RWPE1 (cell line): ENCODE data around the gene JMJD1C.
"Not testable (repeated sequence)": the region's sequence is repeated elsewhere in the genome, so short reads cannot be mapped to it uniquely, and the experiment has no call there.

Source experiments
- CTCF ChIA-PET: fragments of 350-600 bp; sonication (Branson Sonifier 250); formaldehyde crosslinking; extraction: SDS; loops from one replicate; lab custom pipeline; 2021; lab: Yijun Ruan, JAX
- POLR2A ChIA-PET: fragments of 400-600 bp; formaldehyde crosslinking; extraction: SDS; loops from one replicate; lab custom pipeline; 2020; ENCODE audit warnings: antibody characterized with exemption; ENCODE audit not compliant: low non-redundant PET; lab: Yijun Ruan, JAX
- DNase-seq: peaks from one replicate; pipeline ENCODE4 v3.0.0; 2012; ENCODE audit warnings: low spot score
- H3K27ac ChIP-seq: fragments of 450-650 bp; 2 replicates; pipeline ENCODE4 v1.5.1; 2017
- TF ChIP-seq, protein P1 (sequence below): fragments of 450-650 bp; conservative IDR thresholded peaks from 2 replicates; pipeline ENCODE4 v1.5.1; 2017; ENCODE audit warnings: low read depth, mild to moderate bottlenecking

JMJD1C gene

DNA sequence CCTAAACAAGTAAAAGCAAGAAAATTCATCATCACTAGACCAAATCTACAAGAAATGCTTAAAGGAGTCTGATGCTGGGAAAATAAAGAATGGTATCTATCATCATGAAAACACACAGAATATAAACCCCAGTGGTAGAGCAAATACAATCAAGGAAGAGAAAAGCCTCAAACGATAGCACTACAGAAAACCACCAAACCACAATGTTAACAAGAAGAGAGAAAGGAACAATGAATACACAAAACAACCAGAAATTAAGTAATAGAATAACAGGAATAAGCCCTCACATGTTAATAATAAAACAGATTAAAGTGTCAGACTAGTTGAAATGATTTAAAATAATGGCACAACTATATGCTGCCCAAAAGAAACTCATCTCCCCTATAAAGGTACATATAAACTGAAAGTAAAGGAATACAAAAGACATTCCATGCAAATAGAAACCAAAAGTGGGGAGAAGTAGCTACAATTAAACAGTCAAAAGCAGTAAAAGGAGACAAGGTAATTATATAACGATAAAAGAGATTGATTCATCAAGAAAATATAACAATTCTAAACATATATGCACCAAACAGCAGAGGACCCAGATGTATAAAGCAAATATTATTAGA is 77.3 kb downstream of the JMJD1C start:
- TF ChIP-seq, protein P1, sequence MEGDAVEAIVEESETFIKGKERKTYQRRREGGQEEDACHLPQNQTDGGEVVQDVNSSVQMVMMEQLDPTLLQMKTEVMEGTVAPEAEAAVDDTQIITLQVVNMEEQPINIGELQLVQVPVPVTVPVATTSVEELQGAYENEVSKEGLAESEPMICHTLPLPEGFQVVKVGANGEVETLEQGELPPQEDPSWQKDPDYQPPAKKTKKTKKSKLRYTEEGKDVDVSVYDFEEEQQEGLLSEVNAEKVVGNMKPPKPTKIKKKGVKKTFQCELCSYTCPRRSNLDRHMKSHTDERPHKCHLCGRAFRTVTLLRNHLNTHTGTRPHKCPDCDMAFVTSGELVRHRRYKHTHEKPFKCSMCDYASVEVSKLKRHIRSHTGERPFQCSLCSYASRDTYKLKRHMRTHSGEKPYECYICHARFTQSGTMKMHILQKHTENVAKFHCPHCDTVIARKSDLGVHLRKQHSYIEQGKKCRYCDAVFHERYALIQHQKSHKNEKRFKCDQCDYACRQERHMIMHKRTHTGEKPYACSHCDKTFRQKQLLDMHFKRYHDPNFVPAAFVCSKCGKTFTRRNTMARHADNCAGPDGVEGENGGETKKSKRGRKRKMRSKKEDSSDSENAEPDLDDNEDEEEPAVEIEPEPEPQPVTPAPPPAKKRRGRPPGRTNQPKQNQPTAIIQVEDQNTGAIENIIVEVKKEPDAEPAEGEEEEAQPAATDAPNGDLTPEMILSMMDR: no peak
- no peak overlapping the region for H3K27ac ChIP-seq
- CTCF ChIA-PET: no interaction called here
- no peak for DNase-seq
- POLR2A ChIA-PET: no interaction called here

DNA sequence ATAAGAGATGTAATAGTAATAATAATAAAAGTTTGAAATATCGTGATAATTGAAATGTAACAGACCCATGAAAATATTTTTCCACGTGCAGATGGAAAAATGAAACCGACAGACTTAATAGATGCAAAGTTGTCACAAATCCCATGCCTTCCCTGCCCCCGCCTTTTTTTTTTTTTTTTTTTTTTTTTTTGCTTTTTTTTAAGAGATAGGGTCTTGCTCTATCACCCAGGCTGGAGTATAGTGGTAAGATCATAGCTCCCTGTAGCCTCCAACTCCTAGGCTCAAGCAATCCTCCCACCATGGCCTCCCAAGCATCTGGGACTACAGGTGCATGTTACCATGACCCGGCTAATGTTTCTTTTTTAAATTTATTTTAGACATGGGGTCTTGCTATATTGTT is 80.5 kb downstream of the JMJD1C start:
- CTCF ChIA-PET: no interaction called here
- no peak overlapping the region for H3K27ac ChIP-seq
- TF ChIP-seq, protein P1: no peak
- POLR2A ChIA-PET: no interaction called here
- DNase-seq: no peak

DNA sequence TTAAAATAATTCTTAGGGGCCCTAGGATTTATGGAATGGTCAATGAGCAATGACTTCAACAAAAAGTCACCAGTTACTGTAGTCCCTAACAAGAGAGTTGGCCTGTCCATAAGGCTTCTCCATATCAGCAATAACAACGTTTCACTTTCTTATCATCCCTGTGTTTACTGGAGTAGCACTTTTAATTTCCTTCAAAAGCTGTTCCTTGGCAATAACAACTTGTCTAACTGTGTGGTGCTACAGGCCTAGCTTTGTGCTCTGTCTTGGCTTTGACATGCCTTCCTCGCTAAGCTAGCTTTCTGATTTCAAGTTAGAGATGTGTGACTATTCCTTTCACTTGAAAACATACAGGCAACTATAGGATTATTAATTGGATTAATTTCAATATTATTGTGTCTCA is 81.1 kb downstream of the JMJD1C start:
- TF ChIP-seq, protein P1: no peak
- no peak for DNase-seq
- ChIA-PET POLR2A (no interaction called here), CTCF (interaction anchor here (0.7 kb wide), 1 partner anchor 118 kb away, joined by 3 read pairs; no protein-coding TSS in a partner anchor)
- H3K27ac ChIP-seq: no peak overlapping the region

DNA sequence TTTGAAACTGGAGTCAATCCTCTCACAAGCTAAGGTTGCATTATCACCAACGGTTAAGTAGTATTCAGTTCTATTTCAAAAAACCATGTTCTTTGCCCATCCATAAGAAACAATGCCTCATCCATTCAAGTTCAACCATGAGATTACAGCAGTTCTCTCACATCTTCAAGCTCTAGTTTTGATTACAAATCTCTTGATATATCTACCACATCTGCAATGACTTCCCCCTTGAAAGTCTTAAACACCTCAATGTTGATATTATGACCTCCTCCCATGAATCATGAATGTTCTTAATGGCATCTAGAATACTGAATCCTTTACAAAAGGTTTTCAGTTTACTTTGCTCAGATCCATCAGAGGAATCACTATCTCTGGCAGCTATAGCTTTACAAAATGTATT is 81.8 kb downstream of the JMJD1C start:
- no peak overlapping the region for H3K27ac ChIP-seq
- CTCF ChIA-PET: interaction anchor here (0.6 kb wide), 1 partner anchor 125 kb away, joined by 3 read pairs; no protein-coding TSS in a partner anchor
- TF ChIP-seq, protein P1: no peak
- DNase-seq: no peak
- POLR2A ChIA-PET: no interaction called here

DNA sequence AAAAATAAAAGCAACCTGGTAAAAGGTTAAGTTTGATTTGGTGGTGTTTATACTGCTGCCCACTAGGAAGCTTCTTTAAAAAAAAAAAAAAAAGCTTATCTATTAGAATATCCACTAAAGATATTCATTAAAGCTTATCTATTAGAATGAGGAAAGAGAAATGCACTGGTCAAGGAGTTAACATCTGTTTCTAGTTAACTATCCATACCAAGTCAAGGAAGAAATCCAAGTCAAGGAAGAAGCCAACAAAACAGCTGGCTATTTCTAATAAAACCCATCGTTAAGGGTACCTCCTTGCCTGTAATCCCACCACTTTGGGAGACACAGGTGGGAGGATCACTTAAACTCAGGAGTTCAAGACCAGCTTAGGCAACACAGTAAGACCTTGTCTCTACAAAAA is 82.6 kb downstream of the JMJD1C start:
- H3K27ac ChIP-seq: no peak overlapping the region
- CTCF ChIA-PET: interaction anchor here (0.7 kb wide), 1 partner anchor 1116 kb away, joined by 3 read pairs; no protein-coding TSS in a partner anchor
- POLR2A ChIA-PET: no interaction called here
- no peak for DNase-seq
- TF ChIP-seq, protein P1: no peak

DNA sequence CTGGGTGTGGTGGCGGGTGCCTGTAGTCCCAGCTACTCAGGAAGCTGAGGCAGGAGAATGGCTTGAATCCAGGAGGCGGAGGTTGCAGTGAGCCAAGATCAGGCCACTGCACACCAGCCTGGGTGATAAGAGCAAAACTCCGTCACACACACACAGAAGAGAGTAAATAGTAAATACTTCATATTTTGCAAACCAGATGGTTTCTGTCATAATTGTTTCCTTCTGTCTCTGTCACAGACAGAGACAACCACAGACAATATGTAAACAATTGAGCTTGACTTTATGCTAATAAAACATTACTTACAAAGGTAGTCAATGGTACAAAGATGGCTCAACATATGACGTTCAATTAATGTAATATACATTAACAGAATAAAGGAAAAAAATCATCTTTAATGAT is 83.7 kb downstream of the JMJD1C start:
- CTCF ChIA-PET: interaction anchor here (0.5 to 0.6 kb wide), 2 partner anchors 83 to 188 kb away, joined by 3 read pairs; partner anchors contain the start of gene JMJD1C
- H3K27ac ChIP-seq: no peak overlapping the region
- TF ChIP-seq, protein P1: no peak
- POLR2A ChIA-PET: no interaction called here
- DNase-seq: no peak

DNA sequence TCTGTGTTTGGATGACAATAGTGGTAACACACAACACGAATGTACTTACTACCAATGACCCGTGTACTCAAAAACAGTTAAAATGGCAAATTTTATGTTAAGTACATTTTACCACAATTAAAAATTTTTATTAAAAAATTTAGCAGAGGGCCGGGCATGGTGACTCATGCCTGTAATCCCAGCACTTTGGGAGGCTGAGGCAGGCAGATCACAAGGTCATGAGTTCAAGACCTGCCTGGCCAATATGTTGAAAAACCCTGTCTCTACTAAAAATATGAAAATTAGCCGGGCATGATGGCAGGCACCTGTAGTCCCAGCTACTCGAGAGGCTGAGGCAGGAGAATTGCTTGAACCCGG is 88.5 kb downstream of the JMJD1C start:
- DNase-seq, CTCF ChIA-PET, POLR2A ChIA-PET: not testable (repeated sequence)
- peak overlapping the region; percentile 62 for H3K27ac ChIP-seq
